Suppressor macrophage treated with lipopolysaccharide for 4 hours (primary cell): ENCODE measurements around the gene CENPT.
"Not testable (repeated sequence)": the region's sequence is repeated elsewhere in the genome, so short reads cannot be mapped to it uniquely, and the experiment has no call there.

Experiments used
- DNase-seq: peaks from one replicate; pipeline ENCODE4 v3.0.0-alpha.2; 2020

CENPT gene

DNA sequence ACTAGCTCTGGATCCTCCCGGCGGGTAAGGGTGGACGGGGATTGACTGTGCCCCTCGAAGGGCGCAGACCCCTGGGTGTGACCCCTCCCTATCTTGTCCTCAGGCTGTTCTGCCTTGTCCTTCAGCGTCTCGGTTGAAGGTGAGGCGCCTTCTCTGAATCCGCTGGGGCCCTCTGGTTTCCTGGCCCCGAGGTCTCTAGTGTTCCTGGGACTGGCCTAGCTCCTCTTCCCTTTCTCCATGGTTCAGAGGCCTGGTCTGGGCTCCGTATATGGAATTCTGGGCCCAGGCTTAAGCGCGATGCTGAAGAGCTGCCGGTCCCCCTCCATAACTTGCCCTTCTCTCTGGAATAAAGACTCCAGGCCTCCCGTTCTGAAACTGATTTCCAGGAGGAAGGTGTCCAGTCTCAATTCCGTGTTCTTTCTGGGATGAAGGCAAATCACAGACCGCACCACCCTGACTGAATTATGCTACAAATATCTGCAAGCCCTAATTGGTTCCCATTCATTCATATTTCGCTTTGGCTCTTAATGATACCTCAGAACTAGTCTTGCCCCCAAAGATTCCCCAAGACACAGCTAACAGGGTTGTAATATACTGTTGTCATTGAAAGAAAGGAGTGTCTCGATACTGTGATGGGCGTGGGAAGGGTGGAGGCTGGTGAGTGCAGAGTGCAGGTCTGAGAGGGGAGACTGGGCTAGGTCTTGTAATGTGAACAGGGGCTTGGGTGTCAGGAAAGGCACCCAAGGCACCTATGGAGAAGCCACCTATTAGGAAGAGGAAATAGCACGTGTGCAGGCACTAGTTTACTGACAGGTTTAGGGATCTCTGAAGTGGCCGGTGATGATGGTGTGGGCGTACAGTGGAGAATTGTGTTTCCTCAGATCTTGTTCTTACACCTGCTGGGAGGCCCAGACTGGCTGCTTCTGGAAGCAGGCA, 26.2 kb upstream of the CENPT start:
- peak; percentile 11 for DNase-seq

DNA sequence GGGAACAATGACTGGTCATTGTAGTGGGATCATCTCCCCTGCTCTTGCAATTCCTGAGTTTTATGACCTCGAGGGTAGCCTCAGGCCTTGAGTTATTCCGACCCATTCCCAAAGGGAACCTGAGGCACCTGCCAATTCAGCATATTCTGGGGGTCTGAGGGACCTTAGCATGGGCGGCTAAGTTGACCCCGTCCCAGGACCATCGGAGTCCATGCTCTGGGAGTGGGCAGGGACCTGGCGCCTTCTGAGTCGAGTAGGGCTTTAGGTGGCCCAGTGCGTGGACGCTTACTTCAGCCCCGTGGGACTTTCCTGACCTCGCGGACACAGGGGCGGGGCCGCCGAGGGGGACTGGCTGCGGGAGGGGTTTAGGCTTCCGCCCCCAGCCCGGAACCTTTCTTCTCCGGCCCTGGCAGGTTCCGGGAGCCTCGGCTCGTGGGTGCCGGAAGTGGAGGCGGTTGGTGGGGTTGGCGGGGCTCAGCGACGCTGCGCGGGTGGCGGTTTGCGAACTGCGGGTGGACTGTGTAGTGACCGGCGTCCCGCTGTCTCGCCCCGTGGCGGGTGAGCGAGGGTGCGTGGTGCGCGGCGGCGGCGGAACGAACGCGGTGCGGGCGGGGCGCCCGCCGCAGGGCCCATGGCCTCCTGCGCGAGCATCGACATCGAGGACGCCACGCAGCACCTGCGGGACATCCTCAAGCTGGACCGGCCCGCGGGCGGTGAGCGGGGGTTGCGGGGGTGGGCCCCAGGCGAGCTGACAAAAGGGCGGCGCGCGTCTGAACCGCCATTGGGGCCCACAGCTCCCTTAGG, 25.3 kb upstream of the CENPT start, which contains the start of gene EDC4:
EDC4 (plus strand) TSS at position 422 of the 804 bp plus-strand sequence; CDS start at position 632, 210 bp downstream.
- peak; percentile 94 for DNase-seq

DNA sequence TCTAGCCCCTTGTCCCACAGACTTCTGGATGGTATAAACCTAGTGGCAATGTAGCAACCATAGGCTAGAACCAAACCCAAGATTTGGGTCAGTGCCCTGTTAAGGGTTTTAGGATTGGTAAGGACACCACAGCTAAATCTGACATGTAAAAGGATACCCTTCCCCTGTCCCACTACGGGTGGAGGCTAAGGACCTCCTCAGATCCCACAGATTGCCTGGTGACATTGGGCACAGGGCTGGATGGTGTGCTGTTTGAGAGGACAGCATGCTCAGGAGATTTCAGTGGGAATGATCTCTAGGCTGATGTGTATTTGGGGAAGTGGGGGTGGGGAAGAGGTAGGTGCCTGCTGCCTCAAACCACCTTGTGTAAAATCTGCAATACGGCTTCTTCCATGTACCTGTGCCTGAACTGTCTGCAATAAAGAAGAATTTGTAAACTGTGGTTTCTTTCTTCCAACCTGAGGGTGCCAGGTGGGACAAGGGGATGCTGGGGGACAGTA, 24.7 kb upstream of the CENPT start:
- DNase-seq, result no peak

DNA sequence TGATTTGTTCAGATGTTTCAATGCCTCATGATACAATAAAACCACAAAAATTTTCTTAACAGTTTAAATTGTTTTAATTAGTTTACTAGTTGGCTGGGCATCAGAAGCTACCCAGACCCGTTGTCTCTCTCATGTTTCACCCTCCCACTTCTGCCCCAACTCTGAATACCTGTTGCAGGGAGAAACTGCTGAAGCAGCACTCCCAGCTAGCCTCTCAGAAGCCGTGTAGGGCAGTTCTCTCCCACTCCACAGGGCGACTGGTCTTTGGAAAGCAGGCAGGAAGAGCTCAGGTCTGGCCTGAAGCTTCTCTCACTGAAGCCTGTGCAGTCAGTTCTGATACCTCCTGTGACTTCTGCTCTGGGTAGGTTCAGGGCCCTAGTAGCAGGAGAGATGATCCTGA, 23.8 kb upstream of the CENPT start:
- DNase-seq, result no peak

DNA sequence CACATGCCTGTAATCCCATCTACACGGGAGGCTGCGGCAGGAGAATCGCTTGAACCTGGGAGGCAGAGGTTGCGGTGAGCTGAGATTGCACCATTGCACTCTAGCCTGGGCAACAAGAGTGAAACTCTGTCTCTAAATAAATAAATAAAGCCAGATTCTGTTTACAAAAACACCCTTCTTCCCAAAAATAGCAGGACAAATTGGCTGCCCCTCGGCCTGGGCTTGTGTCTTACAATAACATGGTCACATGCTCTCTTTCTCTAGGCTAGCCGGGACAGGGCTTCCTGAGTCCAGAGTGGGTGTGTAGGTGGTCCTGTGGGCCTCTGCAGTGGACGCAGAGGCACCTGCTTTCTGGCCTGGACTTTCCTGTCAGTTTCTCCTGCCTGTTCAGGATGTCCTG, 22.2 kb upstream of the CENPT start:
- no peak for DNase-seq

DNA sequence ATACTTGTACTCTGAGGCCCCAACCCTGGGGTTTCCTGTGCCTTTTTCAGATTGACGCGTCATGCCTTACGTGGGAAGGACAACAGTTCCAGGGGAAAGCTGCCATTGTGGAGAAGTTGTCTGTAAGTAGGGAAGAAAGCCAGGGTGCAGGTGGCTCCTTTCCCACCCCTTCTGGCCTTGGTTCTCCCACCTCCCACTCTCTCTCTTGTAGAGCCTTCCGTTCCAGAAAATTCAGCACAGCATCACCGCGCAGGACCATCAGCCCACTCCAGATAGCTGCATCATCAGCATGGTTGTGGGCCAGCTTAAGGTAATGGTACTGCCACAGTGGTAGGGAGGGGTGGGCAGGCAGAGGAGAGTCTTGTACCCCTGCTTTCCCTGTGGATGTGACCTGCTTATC, 20.8 kb upstream of the CENPT start:
- no peak for DNase-seq

DNA sequence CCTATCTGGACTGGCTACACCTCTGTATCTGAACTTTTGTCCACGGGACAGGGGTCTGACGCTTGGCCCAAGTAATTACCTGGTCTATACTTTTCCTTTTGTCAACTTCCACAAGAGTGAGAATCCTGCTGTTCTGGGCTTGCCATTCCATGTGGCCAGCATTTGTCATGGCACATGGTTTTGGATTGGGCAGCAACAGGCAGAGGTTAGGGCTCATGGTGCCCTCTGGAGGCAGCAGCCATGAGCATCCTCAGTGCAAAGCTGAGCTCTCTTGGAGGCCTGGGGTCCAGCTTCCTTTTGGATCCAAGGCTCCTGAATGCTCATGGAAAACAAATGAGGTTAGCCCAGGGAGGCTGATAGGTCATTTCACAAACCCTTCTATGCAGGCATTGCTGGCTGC, 17.8 kb upstream of the CENPT start:
- DNase-seq, result peak; percentile 55

DNA sequence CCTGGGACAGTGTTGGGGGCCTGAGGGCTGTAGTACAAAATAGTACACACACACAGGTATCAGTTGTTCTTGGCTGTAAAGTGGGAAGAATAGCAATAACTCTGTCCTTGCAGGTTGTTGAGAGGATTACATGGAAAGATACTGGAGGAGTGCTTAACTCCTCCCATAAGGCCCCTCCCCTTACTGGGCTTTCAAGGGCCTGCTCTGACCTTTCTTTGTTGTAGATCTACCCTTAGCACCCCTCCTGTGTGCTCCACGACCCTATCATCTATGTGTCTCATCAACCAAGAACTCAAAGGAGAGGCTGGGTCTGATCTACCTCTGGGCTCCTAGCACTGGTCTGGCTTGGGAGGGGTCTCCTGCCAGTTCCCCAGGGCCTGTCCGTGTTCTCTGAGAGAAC, 17.1 kb upstream of the CENPT start:
- no peak for DNase-seq

DNA sequence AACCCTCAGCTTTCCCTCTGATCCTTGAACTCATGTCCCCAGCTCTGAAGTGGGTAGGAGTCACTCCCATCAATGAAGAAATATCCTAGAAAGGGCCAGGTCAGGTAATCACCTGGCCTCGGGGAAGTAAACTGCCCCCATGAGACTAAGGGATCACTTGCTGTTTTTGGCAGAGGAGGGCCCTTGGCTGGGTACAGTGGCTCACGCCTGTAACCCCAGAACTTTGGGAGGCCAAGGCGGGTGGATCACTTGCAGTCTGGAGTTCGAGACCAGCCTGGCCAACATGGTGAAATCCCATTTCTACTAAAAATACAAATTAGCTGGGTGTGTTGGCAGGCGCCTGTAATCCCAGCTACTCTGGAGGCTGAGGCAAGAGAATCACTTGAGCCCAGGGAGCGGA, 16.6 kb upstream of the CENPT start:
- not testable (repeated sequence) for DNase-seq

DNA sequence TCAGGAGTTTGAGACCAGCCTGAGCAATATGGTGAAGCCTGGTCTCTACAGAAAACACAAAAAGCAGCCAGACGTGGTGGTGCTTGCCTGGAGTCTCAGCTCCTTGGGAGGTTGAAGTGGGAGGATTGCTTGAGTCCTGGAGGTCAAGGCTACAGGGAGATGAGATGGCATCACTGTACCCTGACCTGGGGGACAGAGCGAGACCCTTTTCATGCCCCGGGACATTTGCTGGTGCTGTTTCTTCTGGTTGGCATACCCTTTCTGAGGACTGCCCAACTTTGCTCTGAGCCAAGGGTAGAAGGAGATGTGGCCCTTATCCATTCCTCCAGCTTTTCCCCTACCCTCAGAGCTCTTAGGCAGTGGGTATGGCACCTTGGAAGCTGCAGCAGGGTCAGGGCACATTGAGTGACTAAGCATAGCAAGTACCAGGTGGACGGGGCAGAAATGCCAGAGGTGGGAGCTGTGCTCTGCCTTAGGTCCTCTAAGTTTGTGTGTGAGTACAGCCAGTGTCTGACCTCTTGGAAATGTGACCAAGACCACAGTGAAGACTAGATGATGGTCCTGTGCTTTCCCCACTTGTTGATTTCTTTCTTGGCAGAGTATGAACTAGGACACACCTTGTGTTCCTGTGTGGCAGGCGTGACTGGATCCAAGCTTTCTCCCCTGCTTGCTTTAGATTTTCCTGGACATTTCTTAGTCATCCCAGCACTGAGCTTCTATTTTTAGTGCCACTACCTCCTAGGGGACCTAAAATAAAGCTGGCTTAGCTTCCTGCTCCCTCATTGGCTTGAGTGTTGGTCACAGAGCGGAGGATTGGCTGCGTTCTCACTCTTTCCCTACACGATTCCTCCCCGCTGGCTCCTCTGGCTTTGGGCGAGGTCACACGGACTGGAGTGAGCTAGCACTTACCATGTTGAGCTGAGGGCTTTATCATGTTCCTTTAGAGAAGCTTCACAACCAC, 15.4 kb upstream of the CENPT start:
- DNase-seq, result no peak

DNA sequence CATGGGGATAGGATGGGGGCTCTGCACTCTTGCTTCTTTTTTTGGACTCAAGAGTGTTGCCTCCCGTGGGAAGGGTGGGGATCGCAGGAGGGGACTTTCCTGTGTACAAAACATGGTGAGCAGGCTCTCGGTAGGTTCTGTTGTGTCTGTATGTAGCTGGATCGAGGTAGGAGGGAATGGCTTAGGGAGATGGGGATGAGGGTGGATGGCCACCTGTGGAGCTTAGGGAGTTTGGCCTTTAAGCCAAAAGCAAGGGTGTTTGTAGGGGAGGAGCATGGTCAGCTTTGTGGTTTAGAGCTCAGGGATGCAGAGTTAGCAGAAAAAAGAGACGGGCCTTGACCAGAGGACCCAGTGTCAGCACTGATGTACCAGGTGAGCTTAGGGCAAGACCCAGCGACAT, 14.4 kb upstream of the CENPT start:
- no peak for DNase-seq

DNA sequence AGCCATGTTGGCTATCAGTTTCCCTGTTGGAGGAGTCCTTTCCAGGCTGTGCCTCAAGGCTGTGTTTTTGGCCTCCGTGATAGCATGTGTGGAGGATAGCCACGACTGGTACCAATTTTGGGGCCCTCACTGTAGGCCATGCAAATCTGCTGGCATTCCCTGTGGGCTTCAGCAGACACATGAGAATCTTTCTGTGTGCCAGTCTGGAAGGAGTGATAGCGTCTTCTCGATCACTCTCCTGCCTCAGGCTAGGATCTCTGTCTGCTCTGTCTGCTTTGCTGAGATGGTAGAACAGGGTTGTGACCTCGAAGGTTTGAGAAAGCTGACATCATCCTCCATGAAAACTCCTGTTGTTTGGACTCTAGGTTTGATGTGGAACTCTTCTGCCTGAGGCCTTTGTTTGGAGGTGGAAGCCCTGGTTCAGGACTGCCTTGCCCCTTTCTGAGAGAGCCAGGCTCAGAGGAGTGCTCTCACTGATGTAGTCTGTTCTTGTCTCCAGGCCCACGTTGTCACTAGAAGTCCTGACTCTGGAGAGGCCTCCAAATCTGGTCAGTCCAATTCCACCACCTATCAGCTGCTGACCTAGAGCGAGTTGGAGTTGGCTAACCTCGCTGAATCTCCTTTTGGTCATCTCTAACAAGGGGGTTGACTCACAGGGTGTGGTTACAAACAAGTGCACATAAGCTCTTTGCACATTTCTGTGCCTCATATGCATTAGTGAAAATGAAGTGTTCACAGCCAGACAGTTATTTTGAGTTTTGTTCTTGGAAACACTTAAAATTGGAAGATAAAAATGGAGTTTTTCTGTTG, 13.3 kb upstream of the CENPT start:
- peak; percentile 26 for DNase-seq

DNA sequence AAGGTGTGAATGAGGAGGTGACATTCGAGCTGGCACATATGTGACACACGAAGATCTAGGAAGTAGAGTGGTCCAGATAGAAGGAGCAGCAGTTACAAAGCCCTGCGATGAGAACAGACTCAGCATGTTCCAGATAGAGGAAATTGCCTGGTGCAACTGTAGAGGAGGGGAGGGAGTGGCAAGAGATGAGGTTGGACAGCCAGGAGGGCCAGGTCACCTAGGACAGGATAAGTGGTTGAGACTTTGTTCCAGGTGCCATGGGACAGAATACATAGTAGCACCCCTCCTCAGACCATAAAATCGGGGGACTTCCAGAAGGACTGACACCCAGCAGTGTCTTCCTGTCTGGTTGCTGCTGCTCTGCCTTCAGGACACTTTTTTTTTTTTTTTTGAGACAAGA, 11.0 kb upstream of the CENPT start:
- no peak for DNase-seq

DNA sequence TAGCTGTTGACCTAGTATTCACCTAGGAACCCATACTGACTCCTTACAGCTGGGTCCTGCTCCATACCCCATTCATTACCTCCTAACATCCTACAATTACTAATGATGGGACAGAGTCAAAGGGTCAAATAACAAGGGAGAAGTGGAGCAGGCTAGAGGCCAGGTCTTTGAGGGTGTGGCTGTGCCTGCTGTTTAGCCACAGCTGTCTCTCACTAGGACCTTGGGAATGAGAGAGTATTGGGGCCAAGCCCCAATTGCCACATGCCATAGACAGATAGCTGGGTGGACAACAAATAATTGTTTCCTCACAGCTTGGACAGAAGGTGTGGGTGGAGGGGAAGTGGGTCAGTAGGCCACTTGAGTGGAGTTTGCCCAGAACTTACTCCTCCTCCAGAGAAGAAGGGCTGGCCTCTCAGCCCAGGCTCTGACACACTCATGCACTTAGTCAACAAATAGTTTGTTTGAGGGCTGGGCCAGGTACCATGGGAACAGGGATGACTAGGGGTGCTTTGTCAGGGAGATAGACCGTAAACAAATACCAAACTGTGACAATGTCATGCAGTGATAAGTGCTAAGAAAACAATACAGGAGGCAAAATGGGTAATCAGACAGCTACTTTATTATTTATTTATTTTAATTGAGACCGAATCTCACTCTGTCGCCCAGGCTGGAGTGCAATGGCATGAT, 10.2 kb upstream of the CENPT start:
- peak; percentile 92 for DNase-seq

DNA sequence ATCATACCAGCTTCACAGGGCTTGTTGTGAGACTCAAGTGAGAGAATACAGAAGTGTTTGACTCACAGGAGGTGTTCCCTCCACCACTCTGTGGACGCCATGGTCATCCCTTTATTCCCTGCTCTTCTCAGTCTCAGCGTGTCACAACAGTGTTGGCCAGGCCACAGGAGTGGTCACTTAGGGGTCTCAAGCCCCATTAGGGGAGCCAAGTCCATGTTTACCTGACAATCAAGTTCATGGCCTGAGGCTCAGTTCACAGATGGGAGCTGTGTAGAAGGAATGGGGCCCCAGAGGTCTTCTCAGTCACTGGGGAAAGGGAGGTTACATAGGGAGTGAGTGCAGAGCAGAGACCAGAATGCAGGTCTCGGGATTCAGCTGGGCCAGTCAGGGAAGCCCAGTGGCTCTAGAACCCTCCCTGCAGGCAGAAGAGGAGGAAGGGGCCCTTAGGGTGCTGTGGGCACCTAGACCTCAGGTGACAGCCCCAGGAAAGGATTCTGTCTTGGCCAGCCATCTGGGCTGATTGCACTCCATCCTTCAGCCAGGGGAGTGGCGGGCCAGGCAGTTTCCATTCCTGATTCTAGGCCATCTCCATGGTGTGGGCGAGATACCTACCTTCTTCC, 9.5 kb upstream of the CENPT start:
- DNase-seq, result no peak

DNA sequence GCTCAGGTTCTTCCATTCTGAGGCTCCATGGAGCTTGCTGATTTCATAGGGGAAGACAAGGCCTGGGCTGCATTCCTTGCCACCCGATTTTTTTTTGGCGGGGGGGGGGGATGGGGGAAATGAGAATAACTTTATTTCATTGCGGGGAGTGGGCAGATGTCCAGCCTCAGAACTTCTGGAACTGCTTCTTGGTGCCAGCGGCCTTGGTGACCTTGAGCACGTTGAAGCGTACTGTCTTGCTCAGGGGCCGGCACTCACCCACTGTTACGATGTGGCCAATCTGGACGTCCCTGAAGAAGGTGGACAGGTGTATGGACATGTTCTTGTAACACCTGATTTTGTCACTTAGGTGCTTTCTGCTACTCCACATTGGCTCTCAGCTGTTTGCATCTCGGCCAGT, 8.3 kb upstream of the CENPT start:
- no peak for DNase-seq

DNA sequence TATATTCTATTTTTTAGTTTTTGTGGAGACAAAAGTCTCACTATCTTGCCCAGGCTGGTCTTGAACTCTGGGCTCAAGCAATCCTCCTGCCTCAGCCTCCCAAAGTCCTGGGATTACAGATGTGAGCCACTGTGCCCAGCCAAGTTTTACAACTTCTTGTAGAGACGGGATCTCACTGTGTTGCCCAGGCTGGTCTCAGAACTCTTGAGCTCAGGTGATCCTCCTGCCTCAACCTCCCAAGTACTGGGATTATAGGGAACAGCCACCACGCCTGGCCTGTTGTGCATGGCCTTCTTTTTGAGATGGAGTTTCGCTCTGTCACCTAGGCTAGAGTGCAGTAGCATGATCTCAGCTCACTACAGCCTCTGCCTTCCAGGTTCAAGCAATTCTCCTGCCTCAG, 6.2 kb upstream of the CENPT start:
- DNase-seq, result no peak

DNA sequence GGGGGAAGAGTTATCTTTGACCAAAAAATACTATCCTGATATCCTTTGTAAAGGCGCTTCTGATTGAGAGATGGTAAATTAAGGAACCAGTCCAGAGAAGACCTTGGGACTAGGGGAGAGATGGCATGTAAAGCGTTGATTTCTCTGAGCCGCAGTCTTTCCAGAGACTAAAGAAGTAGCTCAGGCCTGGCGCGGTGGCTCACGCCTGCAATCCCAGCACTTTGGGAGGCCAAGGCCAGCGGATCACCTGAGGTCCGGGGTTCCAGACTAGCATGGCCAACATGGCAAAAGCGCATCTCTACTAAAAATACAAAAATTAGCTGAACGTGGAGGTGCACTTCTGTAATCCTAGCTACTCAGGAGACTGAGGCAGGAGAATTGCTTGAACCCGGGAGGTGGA, 625 bp upstream of the CENPT start:
- DNase-seq, result no peak

DNA sequence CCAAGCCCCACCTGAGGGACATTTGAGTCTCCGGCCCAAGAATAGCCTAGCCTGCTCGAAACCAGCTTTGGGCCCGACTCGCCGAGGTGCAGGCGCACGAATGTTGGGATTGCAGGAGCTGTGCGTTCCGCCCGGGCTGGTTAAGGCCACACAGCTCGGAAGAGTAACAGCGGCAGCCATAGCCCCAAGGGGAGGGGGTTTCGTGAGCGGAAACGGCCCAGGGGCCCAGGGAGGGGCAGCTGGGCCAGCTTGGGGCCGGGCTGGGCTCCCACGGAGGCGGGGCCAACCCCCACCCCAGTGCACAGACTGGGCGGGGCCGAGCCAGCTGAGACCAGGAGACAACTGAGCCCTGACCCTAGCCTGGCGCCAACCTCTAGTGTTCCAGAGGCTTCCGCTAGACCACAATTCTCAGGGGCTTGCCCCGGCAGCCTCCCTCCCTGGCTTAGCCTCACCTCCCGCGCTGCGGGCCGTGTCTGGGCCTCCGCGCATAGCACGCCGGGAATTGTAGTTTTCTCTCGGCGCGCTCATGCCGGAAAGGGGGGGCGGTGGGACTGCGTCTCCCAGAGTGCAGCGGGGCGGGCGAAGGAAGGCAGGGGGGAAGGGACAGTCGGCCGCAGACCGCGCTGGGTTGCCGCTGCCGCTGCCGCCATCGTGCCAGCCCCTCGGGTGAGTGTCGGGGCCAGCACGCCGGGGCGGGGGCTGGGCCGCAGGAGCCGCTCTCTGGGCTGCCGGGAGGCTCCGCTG, 1.0 kb downstream of the CENPT start, which contains the start of gene NUTF2:
NUTF2 (plus strand) TSS at position 614 of the 744 bp plus-strand sequence. CDS start 18,198 bp downstream, outside the sequence.
- peak; percentile 96 for DNase-seq

DNA sequence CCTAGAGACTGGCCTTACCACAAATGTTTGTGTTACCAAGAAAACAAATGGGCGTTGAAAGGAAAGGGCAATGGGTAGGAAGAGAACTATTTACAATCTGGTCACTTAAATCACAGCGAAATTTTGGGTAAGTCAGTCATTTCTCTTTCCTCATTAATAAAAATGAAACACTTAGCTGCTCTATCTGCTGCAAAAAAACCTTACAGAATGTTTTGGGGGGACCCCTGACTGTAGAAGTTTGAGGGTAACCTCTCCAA, 1.5 kb downstream of the CENPT start:
- DNase-seq, result no peak
